PC-3 (cell line): ENCODE results near the gene DCLRE1A. TPM values are rescaled to one million over a fixed set of nuclear protein-coding genes. Genes with fewer than 3 reads are reported as not detected.

Source experiments
- ATAC-seq: fragments of 200-7000 bp; cut with Tn5 transposase; 2 replicates; pipeline ENCODE4 v1.9.1; 2020; ENCODE audit warnings: mild to moderate bottlenecking, moderate library complexity
- BruUV-seq: library from RNA; stranded (reverse); fragments of 400-500 nt; replicated peaks from 2 replicates; lab custom pipeline; 2021; lab: Mats Ljungman, UMichigan
- CTCF ChIA-PET: fragments of 300-600 bp; sonication (Branson Sonifier 250); formaldehyde crosslinking; loops from one replicate; lab custom pipeline; 2022; ENCODE audit warnings: antibody characterized with exemption; lab: Charles Lee
- POLR2A ChIA-PET: fragments of 300-600 bp; sonication (Branson Sonifier 250); formaldehyde crosslinking; loops from one replicate; lab custom pipeline; 2022; ENCODE audit warnings: antibody characterized with exemption; ENCODE audit not compliant: unreplicated experiment; lab: Charles Lee
- DNase-seq: peaks from one replicate; pipeline ENCODE4 v3.0.0-alpha.2; 2015
- H2AFZ ChIP-seq: fragments of 300-600 bp; sonication (generic); 2 replicates; pipeline ENCODE4 v1.6.0; 2016; ENCODE audit warnings: antibody characterized with exemption, low read length
- H3F3A ChIP-seq: fragments of 300-600 bp; sonication (generic); one replicate; pipeline ENCODE4 v1.6.0; 2017; ENCODE audit warnings: antibody characterized with exemption, low read length, control low read depth, mild to moderate bottlenecking; ENCODE audit not compliant: unreplicated experiment
- H3K27ac ChIP-seq: fragments of 300-600 bp; sonication (generic); 2 replicates; pipeline ENCODE4 v1.5.1; 2016; ENCODE audit warnings: mild to moderate bottlenecking, low read length
- H3K27me3 ChIP-seq: fragments of 300-600 bp; sonication (generic); 2 replicates; pipeline ENCODE4 v1.6.1; 2016; ENCODE audit warnings: low read length, mixed read lengths
- H3K36me3 ChIP-seq: fragments of 300-600 bp; sonication (generic); 2 replicates; pipeline ENCODE4 v1.6.1; 2016; ENCODE audit warnings: low read depth, mixed run types, low read length, mixed read lengths
- H3K4me1 ChIP-seq: fragments of 300-600 bp; sonication (generic); 2 replicates; pipeline ENCODE4 v1.5.1; 2016; ENCODE audit warnings: low read length; ENCODE audit not compliant: insufficient read depth
- H3K4me2 ChIP-seq: fragments of 300-600 bp; sonication (generic); 2 replicates; pipeline ENCODE4 v1.6.0; 2016; ENCODE audit warnings: low read length
- H3K4me3 ChIP-seq: fragments of 300-600 bp; sonication (generic); 2 replicates; pipeline ENCODE4 v1.5.1; 2016; ENCODE audit warnings: mild to moderate bottlenecking, low read length, mixed read lengths
- H3K79me2 ChIP-seq: fragments of 300-600 bp; sonication (generic); 2 replicates; pipeline ENCODE4 v1.6.1; 2017; ENCODE audit warnings: low read length, mixed read lengths
- H3K9ac ChIP-seq: fragments of 300-600 bp; sonication (generic); 2 replicates; pipeline ENCODE4 v1.6.0; 2016; ENCODE audit warnings: mild to moderate bottlenecking, low read length
- H3K9me2 ChIP-seq: fragments of 300-600 bp; sonication (generic); replicated peaks from 2 replicates; pipeline ENCODE4 v1.6.1; 2016; ENCODE audit warnings: mixed run types, low read length, mixed read lengths
- H3K9me3 ChIP-seq: fragments of 300-600 bp; sonication (generic); 2 replicates; pipeline ENCODE4 v1.6.1; 2016; ENCODE audit warnings: low read length, mixed read lengths
- H4K20me1 ChIP-seq: fragments of 300-600 bp; sonication (generic); 2 replicates; pipeline ENCODE4 v1.6.1; 2016; ENCODE audit warnings: low read length, mixed read lengths
- EZH2 ChIP-seq: fragments of 300-600 bp; sonication (generic); IDR thresholded peaks from one replicate; pipeline ENCODE4 v1.6.1; 2017; ENCODE audit warnings: antibody characterized with exemption, mild to moderate bottlenecking, low read length; ENCODE audit not compliant: unreplicated experiment
- EZH2phosphoT487 ChIP-seq: fragments of 300-600 bp; sonication (generic); IDR thresholded peaks from 2 replicates; pipeline ENCODE4 v1.6.1; 2018; ENCODE audit warnings: mild to moderate bottlenecking, antibody characterized with exemption, low read length, borderline replicate concordance
- intact Hi-C: fragments of 100-400 bp; cut with micrococcal nuclease; formaldehyde crosslinking; loops from 2 replicates; pipeline ENCODE4 v1.9.0; 2023
- total RNA-seq: library from RNA; depleted of rRNA; stranded (reverse); fragments of >200 nt; gene quantifications from 2 replicates; pipeline ENCODE4 v1.2.3, GENCODE V29; 2014
- TF ChIP-seq, protein P1 (sequence below): fragments of 300-600 bp; sonication (generic); conservative IDR thresholded peaks from 2 replicates; pipeline ENCODE4 v1.5.1; 2017; ENCODE audit warnings: antibody characterized with exemption, low read depth, mild to moderate bottlenecking, low read length

The DCLRE1A gene
- total RNA-seq, 1 experiment from 2014 or later: 5.0 TPM

GRCh38 chr10:113808168-113808567 lies 45.7 kb downstream of the DCLRE1A start:
- peaks cover 21% of the 10 kb centered on the region for H3K27me3 ChIP-seq
- no peaks in the 10 kb centered on the region for H3K9me3 ChIP-seq
- H3K36me3 ChIP-seq: no peaks in the 10 kb centered on the region
- no peaks in the 10 kb centered on the region for H3K9me2 ChIP-seq
- H3K4me2 ChIP-seq: no peak overlapping the region
- CTCF ChIA-PET: no interaction called here
- intact Hi-C loops: no loop called here
- no peak overlapping the region for H3K27ac ChIP-seq
- DNase-seq (no peak), ATAC-seq (no peak)
- no peaks in the 10 kb centered on the region for H4K20me1 ChIP-seq
- TF ChIP-seq EZH2phosphoT487: no peak
- no peak for TF ChIP-seq EZH2
- TF ChIP-seq, protein P1, sequence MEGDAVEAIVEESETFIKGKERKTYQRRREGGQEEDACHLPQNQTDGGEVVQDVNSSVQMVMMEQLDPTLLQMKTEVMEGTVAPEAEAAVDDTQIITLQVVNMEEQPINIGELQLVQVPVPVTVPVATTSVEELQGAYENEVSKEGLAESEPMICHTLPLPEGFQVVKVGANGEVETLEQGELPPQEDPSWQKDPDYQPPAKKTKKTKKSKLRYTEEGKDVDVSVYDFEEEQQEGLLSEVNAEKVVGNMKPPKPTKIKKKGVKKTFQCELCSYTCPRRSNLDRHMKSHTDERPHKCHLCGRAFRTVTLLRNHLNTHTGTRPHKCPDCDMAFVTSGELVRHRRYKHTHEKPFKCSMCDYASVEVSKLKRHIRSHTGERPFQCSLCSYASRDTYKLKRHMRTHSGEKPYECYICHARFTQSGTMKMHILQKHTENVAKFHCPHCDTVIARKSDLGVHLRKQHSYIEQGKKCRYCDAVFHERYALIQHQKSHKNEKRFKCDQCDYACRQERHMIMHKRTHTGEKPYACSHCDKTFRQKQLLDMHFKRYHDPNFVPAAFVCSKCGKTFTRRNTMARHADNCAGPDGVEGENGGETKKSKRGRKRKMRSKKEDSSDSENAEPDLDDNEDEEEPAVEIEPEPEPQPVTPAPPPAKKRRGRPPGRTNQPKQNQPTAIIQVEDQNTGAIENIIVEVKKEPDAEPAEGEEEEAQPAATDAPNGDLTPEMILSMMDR: no peak
- BruUV-seq: no TSS peak
- no peaks in the 10 kb centered on the region for H3F3A ChIP-seq
- H3K9ac ChIP-seq: no peak overlapping the region
- H3K4me3 ChIP-seq: no peak overlapping the region
- H3K4me1 ChIP-seq: no peaks in the 10 kb centered on the region
- POLR2A ChIA-PET: no interaction called here
- H2AFZ ChIP-seq: no peak overlapping the region
- H3K79me2 ChIP-seq: no peaks in the 10 kb centered on the region

DNA sequence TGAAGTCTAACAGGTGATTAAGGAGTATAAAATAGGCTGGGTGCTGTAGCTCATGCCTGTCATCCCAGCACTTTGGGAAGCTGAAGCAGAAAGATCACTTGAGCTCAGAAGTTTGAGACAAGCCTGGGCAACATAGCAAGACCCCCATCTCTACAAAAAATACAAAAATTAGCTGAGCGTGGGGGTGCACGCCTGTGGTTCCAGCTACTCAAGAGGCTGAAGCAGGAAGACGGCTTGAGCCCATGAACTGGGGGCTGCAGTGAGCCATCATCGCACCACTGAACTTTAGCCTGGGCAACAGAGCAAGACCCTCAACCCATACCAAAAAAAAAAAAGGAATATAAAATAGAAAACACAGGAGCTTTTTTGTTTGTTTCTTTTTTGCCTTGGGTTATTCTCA lies 47.4 kb downstream of the DCLRE1A start:
- Histone ChIP-seq H3K9me2 (no peaks in the 10 kb centered on the region), H3K4me3 (no peak overlapping the region), H3K9me3 (no peaks in the 10 kb centered on the region), H3K27me3 (peaks cover 21% of the 10 kb centered on the region), H3K36me3 (no peaks in the 10 kb centered on the region), H3K4me2 (no peak overlapping the region), H3K9ac (no peak overlapping the region), H3K4me1 (no peaks in the 10 kb centered on the region), H4K20me1 (no peaks in the 10 kb centered on the region), H2AFZ (no peak overlapping the region), H3F3A (no peaks in the 10 kb centered on the region), H3K79me2 (no peaks in the 10 kb centered on the region), H3K27ac (no peak overlapping the region)
- ATAC-seq (no peak), DNase-seq (no peak)
- CTCF ChIA-PET: no interaction called here
- intact Hi-C loops: no loop called here
- TF ChIP-seq EZH2phosphoT487: no peak
- TF ChIP-seq, protein P1: no peak
- TF ChIP-seq EZH2: no peak
- POLR2A ChIA-PET: no interaction called here
- BruUV-seq: no TSS peak

DNA sequence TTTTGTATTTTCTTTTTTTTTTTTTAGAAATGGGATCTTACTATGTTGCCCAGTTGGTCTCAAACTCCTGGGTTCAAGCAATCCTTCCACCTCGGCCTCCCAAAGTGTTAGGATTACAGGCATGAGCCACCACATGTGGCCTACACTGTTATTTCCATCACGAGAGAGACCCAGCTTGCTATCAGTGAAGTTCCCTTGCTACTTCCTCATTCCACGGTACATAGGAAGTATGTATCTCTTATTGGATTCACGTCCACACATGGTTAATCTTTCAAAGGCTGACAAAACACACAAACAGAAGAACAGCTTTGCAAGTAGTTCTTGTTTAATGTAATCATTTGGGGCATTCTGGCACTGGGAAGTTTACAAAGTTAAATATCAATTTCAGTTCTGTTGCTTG lies 50.9 kb downstream of the DCLRE1A start:
- H3K9me3 ChIP-seq: no peaks in the 10 kb centered on the region
- H3K4me3 ChIP-seq: no peak overlapping the region
- H2AFZ ChIP-seq: no peak overlapping the region
- H3F3A ChIP-seq: no peaks in the 10 kb centered on the region
- H3K36me3 ChIP-seq: no peaks in the 10 kb centered on the region
- BruUV-seq: no TSS peak
- no peaks in the 10 kb centered on the region for H3K9me2 ChIP-seq
- ATAC-seq (no peak), DNase-seq (no peak)
- H3K27me3 ChIP-seq: peaks cover 11% of the 10 kb centered on the region; the same call in 1 of the 2 replicates
- no peak overlapping the region for H3K9ac ChIP-seq
- no peaks in the 10 kb centered on the region for H4K20me1 ChIP-seq
- H3K27ac ChIP-seq: no peak overlapping the region
- intact Hi-C loops: no loop called here
- ChIA-PET POLR2A (interaction anchor here (0.6 kb wide), 1 partner anchor 11 kb away, joined by 3 read pairs; no protein-coding TSS in a partner anchor), CTCF (no interaction called here)
- no peak for TF ChIP-seq EZH2phosphoT487
- TF ChIP-seq, protein P1: no peak
- no peak for TF ChIP-seq EZH2
- H3K4me1 ChIP-seq: no peaks in the 10 kb centered on the region
- H3K79me2 ChIP-seq: no peaks in the 10 kb centered on the region
- no peak overlapping the region for H3K4me2 ChIP-seq
